DOHH2 (cell line): ENCODE measurements around the gene MCAT.

Experiments used
- EZH2phosphoT487 ChIP-seq: fragments of 200-600 bp; sonication (generic); IDR thresholded peaks from 2 replicates; pipeline ENCODE4 v1.6.1; 2017; ENCODE audit warnings: borderline replicate concordance, mild to moderate bottlenecking, antibody characterized with exemption, low read length, moderate library complexity, mixed read lengths
- TF ChIP-seq, protein P1 (sequence below): fragments of 200-600 bp; sonication (generic); IDR thresholded peaks from one replicate; pipeline ENCODE4 v1.5.1; 2014; ENCODE audit warnings: antibody characterized with exemption, mild to moderate bottlenecking, low read depth, low read length; ENCODE audit not compliant: poor library complexity, severe bottlenecking

DNA sequence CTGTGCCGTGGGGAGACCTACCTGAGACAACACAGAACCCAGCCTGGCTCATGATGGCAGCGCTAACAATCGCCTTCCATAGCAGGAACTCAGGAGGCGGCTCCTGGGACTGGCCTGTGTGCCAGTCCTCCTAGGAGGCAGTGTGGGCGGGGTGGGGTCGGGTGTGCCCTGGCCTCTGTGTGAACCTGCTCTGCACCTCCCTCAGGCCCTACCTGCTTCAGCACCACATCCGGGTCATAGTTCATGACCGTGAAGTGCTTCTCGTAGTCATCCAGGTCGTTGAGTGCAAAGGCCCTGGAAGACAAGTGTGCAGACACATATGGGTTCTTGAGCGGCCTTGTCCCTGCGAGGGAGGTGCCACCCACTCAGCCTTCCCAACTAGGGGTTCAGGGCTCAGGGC, 28.4 kb upstream of the MCAT start:
- TF ChIP-seq, protein P1, sequence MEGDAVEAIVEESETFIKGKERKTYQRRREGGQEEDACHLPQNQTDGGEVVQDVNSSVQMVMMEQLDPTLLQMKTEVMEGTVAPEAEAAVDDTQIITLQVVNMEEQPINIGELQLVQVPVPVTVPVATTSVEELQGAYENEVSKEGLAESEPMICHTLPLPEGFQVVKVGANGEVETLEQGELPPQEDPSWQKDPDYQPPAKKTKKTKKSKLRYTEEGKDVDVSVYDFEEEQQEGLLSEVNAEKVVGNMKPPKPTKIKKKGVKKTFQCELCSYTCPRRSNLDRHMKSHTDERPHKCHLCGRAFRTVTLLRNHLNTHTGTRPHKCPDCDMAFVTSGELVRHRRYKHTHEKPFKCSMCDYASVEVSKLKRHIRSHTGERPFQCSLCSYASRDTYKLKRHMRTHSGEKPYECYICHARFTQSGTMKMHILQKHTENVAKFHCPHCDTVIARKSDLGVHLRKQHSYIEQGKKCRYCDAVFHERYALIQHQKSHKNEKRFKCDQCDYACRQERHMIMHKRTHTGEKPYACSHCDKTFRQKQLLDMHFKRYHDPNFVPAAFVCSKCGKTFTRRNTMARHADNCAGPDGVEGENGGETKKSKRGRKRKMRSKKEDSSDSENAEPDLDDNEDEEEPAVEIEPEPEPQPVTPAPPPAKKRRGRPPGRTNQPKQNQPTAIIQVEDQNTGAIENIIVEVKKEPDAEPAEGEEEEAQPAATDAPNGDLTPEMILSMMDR: no peak
- no peak for TF ChIP-seq EZH2phosphoT487
